CD4-positive, alpha-beta T cell treated with Interferon alpha-2 for 1 hour (primary cell): Measurements from ENCODE around the gene FOXO1.

Experiments
- DNase-seq, 2 donors: peaks; one replicate each; pipeline ENCODE4 v3.0.0-alpha.2; 2020 to 2022

The FOXO1 gene

DNA sequence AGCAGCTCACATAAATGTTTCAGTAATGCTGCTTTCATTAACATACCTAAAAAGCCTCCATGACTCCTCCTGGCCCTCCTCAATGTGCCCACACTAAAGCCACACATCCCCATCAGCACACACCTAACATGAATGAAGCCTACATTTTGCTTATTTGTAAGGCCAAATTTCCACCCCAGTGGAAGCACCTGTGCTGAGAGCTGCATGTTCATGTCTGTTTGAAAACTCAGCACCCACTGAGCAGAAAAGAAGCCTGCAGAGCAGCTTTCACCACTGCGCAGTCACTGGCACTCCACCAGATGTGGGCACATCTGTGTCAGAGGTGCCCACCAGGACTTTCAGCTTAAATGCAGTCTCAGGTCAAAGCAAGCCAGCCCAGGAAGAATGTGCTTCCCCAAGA, 93.5 kb downstream of the FOXO1 start:
- DNase-seq, result no peak

DNA sequence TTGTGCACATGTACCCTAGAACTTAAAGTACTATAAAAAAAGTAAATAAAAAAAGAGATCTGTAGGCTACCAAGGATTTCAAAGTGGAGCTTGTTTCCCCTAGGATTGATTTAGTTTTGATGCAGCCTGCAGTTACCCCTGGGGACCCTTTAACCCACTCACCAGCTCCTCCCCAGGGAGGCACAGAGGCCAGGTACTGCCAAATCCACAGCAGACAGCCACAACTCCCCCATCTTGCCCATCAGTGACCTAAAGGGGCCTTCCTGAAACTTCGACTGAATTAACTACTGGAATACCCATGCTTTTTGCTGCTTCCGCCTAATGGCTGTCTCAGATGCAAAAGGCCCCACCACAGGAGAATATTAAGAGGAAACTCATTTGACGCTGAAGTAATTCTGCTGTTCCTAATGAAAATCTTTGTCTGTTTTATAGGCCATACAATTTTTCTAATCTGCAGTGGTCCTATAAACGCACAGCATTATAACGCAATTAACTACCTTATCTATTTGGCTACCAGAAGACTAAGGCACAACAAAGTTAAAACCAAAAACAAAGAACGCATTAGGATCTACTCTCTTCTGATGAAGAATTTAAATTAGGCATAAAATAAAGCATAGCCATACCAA, 95.0 kb downstream of the FOXO1 start:
- DNase-seq, result no peak

DNA sequence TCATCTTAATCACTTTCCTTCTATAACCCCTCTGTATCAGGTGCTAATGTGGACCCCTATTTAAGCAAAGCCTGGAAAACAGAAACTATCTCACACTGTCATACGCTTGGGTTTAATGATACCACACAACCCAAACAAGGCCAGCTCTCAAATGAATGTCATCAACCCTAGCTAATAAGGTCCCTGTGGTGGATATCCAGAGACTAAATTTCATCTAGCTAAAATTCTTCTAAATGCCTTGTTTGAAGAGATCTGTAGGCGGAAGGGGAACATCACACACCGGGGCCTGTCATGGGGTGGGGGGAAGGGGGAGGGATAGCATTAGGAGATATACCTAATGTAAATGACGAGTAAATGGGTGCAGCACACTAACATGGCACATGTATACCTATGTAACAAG, 95.5 kb downstream of the FOXO1 start:
- DNase-seq, result no peak

DNA sequence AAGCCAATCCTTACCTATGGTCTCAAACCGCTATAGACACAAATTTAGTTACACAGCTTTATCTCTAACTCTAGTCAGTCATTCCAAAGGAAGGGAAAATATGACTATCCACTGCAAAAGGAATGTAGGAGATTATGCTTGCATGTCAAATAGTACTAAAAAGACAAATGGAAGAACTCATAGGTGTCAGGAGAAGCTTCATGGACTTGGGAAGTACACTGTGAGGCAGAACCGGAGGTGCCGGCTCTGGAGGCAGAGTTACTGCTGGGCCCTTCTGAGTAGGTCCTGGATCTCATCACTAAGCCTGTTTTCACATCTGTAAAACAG, 97.5 kb downstream of the FOXO1 start:
- no peak for DNase-seq

DNA sequence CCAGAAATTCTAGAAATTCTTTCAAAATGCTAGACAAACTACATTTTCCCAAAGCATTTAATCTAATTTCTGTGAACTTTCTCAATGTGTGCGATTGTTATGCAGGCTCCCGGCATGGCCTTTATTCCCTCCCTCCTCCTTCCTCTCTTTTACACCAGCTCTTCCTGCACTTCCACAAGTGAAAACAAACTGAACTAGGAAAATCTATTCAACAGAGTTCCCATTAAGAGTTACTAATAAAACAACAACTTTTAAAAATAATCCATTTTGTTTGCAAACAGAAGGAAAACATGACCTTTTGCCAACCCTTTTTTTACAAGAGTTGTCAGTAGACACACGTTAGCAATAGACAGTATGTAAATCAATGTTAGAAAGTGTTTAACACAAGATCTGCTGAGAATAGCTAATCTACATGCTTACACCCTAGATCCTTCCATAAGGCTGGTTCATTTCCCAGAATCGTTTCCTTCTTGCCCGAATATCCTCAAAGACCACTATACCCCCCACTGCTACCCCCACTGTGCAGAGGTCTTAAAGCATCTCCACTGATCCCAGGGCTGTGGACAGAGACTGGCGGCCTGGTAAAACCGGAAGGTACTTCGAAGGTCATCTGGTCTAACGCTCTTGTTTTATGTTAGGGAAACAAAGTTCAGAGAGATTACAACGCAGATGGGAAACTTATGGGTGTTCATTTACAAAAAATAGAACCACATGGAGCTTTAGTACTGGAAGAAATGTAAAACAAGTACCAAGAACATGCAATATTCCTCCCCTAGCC, 98.0 kb downstream of the FOXO1 start:
- no peak for DNase-seq

DNA sequence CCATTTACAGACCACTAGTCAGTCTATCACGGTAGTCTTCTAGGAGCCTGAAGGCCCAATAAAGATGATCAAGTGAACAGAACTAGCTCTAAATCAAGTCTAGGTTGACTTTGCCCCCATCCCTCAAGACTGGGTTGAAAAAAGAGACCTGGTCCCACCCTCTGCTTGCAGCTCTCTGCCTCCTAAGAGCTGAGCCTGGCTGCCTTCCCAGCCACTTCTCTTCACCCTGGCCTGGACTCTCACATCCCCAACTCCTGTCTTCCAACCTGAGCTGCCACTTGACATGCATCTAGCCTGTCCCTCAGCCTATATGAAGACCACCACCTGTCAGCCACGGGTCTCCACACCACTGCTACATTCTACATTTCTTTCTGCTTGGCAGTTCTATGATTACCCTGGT, 99.6 kb downstream of the FOXO1 start:
- DNase-seq, result no peak

DNA sequence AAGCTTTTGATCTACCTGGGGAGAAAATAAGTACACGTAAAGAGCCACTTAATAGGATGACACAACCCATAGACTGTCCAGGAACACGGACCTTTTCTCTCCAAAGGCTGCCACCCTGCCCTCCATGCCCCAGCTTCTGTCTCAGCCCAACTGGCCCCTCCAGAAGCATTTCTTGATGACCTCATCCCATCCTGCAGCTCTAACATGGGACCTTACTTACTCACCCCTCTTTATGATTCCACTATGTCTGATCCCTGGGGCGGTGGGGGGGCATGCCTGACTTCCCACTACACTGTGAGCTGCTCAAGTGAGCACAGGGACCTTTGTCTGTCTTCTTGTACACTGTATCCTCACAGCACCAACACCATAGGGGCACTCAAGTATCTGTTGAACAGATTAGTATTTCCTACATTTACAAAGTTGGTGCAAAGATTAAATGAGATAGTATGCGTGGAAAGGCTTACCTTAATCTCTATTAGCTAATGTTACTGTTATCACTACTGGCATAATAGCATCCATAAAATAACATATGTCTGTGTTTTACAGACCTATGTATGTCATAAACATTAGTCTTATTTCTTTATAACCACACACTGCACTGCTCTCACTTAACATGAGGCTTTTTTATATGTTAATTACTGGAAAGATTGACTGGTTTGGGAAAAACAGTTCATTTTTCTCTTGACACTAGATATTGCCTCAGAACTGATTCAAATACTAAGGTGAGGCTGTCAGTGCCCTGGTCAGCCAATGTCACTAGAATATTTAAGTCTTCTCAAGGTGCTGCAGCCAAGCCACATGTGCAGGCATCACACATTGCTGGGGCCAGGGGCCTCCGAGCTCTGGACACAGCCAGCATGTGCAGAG, 100.9 kb downstream of the FOXO1 start:
- no peak for DNase-seq

DNA sequence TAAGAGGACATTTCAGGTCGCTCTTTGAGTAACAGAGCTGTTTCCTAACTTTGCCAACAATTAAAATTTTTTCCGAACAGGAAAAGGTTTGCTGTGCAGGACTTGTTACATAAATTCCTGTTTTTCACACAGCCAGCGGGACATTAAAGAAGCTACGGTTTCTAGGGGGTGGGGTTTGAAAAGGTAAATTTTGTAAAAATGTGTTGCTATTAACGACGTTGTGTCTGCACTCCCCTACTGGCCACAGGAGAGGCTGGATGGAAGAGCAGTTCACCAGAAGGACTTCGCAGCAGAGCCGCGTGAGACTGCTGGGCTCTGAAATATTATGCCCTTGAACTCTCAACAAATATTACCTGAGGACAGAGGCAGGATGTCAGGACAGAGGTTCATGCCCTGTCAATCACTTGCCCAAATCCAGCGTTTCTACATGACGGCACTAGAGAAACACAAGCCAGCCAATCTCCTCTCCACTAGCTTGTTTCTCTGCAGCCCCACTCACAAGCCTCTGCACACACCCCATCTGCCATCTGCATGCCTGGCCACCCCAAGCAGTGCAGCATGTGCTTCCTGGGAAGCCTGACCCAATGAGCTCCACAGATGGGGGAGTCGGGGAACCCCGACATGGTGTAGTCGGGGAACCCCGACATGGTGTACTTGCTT, 102.0 kb downstream of the FOXO1 start:
- DNase-seq, result peak in 1 of 2 donors; percentile 22

DNA sequence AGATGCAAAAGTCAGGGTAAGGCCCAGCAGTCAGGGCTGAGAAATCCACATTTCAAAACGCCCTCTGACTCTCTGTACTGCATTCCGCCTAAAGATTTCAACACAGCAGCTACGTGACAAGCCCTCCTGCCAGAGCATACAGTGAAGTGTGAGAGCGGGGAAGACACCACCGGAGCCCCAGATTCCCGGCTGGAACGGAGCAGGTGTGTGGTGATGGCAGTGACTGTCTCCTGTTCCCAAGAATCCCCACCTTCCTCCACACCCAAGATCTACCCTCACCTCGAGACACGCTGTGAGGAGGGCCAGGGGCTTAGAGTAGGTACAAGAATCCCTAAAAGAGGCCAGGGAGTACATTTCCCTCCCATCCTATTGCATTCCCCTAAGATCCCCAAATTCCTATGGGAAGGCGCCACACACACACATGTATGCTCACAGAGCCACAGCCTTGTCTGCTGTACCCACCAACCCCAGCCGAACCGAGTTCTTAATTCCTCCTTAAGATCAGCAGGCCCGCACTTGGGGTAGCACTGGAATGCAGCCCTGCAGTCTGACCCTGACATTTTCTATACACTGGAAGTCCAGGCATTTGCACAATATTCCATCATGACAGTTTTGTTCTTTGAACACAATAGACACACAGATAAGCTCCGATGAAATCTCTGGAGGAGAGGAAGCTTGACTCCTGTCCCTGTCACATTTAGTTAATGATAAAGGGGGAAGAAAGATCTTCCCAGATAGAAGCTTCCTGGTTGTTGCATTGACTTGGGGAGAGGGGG, 102.9 kb downstream of the FOXO1 start:
- DNase-seq, result no peak

DNA sequence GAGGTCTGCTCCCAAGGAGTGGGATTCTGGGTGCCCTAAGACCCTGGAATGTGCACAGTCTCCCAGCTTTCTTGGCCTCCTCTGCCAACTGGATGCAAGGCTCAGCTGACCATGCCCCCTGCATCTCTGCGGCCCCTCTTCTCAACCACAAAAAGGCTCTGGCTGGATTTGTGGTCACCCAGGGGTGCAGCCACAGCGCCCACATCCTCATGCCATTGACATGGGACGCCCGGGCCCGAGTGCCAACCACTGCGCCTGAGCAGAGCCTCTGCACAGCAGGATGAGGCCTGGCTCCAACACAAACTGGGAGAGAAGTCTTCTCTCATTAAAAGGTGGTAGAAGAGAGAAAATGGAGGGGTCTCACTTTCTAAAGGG, 103.5 kb downstream of the FOXO1 start:
- peak in 1 of 2 donors; percentile 23 for DNase-seq

DNA sequence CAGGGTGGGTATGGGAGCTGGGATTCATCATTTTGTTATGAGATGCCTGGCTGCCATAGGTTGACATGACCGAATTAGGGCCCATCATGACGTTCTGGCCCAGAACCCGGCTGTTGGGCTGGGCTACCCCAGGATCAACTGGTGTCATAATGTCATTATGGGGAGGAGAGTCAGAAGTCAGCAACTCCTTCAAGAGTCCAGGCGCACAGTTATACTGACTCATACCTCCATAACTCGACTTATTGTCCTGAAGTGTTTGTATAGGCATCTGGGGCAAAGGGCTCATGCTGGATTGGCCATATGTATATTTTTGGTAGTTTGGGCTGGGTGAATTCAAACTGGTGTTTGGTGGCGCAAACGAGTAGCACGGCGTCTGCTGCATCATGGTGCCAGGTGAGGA, 106.5 kb downstream of the FOXO1 start:
- no peak for DNase-seq

DNA sequence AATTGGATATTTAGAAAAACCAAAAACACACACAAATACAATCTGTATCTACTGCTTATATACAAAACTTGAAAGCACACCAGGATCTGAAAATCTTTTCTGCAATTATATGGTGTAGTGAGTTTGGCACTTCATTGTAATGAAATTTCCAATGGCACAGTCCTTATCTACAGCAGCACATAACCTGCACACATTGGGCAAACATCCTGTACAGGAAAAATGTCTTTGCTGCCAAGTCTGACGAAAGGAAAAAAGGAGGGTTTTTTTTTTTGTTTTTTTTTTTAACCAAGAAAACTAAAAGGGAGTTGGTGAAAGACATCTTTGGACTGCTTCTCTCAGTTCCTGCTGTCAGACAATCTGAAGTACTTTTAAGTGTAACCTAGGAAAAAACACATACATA, 107.8 kb downstream of the FOXO1 start:
- no peak for DNase-seq

DNA sequence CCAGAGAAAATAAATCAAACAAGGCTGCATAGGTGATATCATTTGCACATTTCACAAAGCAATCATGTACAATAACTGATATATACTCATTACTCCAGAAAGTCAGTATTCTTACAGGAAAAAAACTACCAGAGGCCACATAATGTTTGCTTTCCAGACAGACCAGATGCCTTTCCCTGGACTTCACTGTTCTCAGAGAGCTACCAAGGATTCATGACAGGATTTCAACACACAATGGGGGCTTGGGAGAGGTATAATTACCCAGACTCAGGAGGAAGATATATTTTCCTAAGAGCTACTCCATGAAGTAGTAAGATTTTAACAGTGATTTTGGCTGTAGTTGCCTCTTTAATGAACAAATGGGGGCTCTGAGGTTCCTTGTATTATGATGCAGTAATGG, 110.0 kb downstream of the FOXO1 start:
- DNase-seq, result no peak

DNA sequence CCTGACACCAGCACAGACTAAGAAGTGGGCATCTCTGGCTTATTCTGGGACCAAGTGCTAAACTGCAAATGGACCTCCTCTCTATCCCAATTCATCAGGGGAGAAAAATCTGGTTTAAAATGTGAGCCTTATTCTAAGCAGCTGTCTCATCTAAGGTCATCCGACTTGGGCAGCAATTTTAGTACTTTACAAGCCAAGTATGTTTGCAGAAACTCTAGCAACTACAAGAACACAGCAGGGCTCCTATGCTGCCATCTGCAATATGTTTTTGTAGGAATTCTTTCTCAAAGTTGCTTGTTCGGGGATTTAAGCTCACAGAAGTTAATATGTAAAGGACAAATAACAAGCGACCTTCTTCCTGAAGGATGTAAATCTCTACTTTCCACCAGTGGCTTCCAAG, 113.1 kb downstream of the FOXO1 start:
- no peak for DNase-seq

DNA sequence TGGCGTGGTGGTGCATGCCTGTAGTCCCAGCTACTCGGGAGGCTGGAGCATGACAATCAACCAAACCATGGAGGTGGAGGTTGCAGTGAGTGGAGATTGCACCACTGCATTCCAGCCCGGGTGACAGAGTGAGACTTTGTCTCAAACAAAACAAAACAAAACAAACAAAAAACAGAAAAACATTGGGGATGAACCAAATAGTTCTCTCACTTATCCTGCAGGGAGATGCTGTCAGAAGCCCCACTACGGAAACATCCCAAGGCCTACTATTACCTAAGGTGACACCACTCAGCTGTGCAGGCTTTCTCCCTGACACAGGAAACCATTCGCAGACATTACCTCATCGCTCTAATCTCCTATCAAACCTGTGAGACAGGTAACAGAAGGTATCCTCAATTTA, 113.5 kb downstream of the FOXO1 start:
- no peak for DNase-seq

DNA sequence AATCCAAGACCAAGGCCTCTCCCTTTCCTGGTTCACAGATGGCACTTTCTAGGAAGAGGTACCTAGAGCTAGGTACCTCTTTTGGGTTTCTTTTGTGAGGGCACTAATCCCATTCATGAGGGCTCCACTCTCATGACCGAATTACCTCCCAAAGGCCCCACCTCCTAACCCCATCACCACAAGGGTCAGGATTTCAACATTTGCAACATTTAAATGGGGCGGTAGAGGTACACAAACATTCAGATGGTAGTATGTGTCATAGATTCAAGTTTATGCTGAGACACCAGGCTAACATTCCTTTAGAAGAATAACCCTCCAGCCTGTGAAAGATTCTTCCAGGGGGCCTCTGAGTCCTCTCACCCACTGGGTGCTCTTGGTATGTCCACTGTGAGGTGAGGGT, 116.3 kb downstream of the FOXO1 start:
- DNase-seq, result no peak

DNA sequence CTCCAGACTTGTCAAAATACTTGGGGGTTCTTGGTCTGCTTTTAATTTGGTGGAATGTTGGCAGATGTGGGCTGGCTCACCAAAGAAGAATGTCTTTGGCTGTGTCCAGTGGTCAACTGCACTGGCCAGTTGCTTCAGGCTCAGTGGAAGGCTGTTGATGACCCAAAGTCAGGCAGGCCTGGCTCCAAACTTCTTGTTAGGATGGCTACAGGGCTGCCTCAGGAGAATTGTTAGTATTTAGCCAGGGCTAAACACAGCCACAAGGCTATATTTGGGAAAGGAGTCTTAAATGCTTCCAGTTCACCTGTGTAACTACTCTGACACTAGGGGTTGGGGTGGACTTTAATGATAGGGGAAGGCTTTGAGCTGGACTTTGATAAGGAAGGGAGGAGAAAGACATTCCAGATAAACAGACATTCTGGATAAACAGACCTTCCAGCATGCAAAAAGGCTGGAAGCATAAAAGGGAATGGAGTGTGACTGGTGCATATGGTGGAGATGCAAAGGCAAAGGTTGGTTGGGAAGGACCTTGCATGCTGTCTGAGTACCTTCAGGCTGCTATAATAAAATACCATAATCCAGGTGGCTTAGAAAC, 116.8 kb downstream of the FOXO1 start:
- no peak for DNase-seq

DNA sequence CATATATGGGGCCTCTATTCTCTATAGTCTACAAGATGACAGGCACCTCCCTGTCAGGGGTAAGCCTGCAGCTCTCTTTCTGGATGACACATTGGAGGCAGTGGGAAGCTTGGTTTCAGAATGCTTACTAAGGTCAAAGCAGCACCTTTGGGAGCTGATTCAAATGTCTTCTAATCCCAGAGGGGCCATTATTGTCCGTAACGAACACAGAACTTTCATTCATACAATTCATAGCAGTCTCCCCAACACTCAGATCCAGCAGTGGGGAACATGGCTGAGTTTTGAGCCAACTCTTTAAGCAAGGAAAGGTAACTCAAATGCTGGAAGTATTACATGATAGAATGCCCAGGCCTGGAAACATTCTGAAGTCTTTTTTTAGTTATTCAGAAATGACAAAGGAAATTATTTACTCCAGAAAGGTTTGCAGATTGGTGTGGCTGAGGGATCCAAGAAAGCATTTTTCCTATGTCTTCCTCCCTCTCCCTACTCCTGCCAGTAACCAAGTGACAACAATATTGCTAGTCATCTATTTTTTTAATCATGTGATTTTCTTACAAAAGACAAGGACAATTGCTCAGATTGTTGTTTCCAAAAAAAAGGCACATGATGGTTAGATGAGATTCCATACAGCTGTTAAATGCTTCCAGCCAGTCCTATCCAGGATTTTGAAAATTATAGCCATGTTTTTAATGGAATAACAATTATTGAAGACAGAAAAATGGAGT, 118.7 kb downstream of the FOXO1 start:
- DNase-seq, result no peak

DNA sequence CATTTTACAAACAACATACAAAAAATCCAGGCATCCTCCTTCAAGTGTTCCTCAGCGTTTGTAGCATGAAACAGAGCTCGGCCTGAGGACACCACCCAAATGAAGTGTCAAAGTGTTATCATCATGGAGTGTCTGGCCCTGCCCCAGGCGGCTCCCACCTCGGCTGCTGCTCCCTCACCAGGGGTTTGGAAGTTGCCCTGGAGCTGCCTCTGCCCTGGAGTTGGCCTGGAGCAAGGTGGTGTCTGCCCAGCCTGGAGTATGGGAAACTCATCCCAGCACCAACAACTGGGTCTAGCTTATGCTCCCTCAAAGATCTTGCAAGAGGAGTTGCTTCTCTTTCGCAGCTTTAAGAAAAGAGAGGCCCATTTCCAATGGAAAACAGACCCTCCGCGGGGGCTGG, 120.4 kb downstream of the FOXO1 start:
- DNase-seq, result no peak

DNA sequence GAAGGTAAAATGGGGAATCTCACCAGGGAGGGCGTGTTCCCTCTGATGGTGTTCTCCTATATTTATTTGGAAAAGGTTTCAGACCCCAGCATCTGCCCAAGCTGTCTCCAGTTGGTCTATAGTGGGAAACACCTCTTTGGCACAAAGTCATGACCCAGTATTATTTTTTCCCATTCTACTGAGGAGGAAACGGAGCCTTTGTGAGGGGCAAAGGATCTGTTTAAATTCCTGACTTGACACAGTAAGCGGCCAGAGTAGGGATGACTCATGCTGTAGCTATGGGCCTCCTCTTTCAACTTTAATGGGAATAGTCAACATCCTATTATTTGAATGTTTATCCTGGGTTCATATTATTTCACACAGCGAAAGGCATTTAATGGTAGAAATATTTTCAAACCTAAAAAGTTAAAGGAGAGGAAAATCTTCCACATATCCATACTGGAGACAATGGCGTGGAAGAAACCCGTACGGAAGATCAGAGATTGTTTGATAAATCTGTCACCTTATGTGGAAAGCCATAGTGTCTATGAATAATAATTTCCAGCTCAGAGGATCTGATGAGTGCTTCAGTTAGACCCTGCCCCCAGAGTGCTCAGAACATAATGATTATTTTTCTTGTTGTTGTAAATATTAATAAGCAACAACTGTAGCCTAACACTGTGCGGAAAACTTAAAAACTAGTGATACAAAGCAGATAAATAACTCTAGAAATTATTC, 126.0 kb downstream of the FOXO1 start:
- DNase-seq, result no peak
